NT2/D1 (cell line): ENCODE results near the gene PRND.
"Not testable (repeated sequence)": the region's sequence is repeated elsewhere in the genome, so short reads cannot be mapped to it uniquely, and the experiment has no call there.

ENCODE experiments used
- DNase-seq: peaks from one replicate; pipeline ENCODE4 v3.0.0-alpha.2; 2011; ENCODE audit warnings: low read depth, low spot score
- H3K27me3 ChIP-seq: 2 replicates; pipeline ENCODE4 v1.6.0; 2011; ENCODE audit warnings: mild to moderate bottlenecking; ENCODE audit not compliant: insufficient read length, insufficient read depth
- H3K36me3 ChIP-seq: 2 replicates; pipeline ENCODE4 v1.6.1; 2011; ENCODE audit warnings: mild to moderate bottlenecking, low read length, mixed read lengths; ENCODE audit not compliant: insufficient read depth, insufficient read length
- H3K4me1 ChIP-seq: 2 replicates; pipeline ENCODE4 v1.5.1; 2011; ENCODE audit not compliant: insufficient read depth, insufficient read length
- H3K4me3 ChIP-seq: 2 replicates; pipeline ENCODE4 v1.5.1; 2011; ENCODE audit warnings: low read depth; ENCODE audit not compliant: insufficient read length
- H3K9ac ChIP-seq: 2 replicates; pipeline ENCODE4 v1.6.0; 2011; ENCODE audit warnings: low read depth; ENCODE audit not compliant: insufficient read length
- H3K9me3 ChIP-seq: 2 replicates; pipeline ENCODE4 v1.5.1; 2011; ENCODE audit warnings: mild to moderate bottlenecking, low read length; ENCODE audit not compliant: insufficient read depth
- SUZ12 ChIP-seq: IDR thresholded peaks from 2 replicates; pipeline ENCODE4 v1.6.1; 2011; ENCODE audit not compliant: insufficient read length, insufficient read depth; ENCODE audit errors: extremely low read depth
- YY1 ChIP-seq: IDR thresholded peaks from 2 replicates; pipeline ENCODE4 v1.6.1; 2011; ENCODE audit not compliant: insufficient read length, insufficient read depth
- ZNF274 ChIP-seq: IDR thresholded peaks from 2 replicates; pipeline ENCODE4 v1.6.1; 2011; ENCODE audit warnings: mild to moderate bottlenecking, low read depth, low read length

Gene PRND

DNA sequence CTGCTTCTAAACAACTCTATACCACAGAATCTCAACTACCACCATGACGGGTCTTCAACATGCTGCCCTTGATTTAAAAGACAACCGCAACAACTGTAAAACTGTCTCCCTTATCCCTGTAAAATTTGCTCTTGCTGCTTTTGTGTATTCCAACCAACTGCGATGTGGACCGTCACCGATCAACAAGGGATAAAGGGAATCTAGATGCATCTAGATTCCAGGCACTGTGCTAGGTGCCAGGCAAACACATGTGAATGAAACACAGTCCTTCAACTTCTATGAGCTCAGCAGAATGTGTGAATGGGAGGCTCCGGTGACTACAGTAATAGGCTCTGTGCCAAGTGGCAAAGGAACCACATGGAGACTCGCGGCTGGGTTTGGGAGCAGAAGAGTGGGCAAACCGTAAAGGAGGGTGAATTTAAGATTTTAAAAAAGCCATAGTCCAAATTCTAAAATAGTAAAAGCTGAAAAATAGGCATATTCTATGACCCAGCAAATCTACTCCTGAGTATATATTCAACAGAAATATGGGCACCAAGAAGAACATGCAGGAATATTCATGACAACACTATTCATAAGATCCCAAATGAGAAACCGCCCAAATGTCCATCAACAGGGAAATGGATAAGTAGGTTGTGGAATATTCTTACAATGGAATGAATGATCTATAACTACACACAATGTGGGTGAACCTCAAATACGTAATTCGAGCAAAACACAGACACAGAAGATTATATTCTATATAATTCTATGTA, 3.7 kb upstream of the PRND start:
- no peak overlapping the region for H3K9ac ChIP-seq
- DNase-seq: no peak
- H3K36me3 ChIP-seq: no peaks in the 10 kb centered on the region
- H3K4me3 ChIP-seq: no peak overlapping the region
- H3K9me3 ChIP-seq: no peaks in the 10 kb centered on the region
- H3K4me1 ChIP-seq: no peaks in the 10 kb centered on the region
- H3K27me3 ChIP-seq: no peaks in the 10 kb centered on the region
- TF ChIP-seq ZNF274 (no peak), SUZ12 (no peak), YY1 (no peak)

DNA sequence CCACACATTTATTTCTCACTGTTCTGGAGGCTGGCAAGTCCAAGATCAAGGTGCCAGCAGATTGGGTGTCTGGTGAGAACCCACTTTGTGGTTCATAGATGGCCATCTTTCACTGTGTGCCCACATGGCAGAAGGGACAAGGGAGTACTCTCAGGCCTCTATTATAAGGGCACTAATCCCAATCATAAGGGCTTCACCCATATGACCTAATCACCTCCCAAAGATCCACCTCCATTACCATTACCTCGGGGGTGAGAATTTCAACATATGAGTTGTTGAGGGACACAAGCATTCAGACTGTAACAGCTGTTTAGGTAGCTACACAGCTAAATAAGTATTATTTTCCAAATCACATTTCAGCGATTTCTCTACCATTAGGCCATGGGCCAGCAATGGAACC, 2.5 kb upstream of the PRND start:
- DNase-seq: no peak
- H3K9me3 ChIP-seq: no peaks in the 10 kb centered on the region
- no peaks in the 10 kb centered on the region for H3K27me3 ChIP-seq
- H3K36me3 ChIP-seq: no peaks in the 10 kb centered on the region
- TF ChIP-seq ZNF274: no peak
- no peak for TF ChIP-seq SUZ12
- no peak for TF ChIP-seq YY1
- H3K9ac ChIP-seq: no peak overlapping the region
- H3K4me1 ChIP-seq: no peaks in the 10 kb centered on the region
- no peak overlapping the region for H3K4me3 ChIP-seq

DNA sequence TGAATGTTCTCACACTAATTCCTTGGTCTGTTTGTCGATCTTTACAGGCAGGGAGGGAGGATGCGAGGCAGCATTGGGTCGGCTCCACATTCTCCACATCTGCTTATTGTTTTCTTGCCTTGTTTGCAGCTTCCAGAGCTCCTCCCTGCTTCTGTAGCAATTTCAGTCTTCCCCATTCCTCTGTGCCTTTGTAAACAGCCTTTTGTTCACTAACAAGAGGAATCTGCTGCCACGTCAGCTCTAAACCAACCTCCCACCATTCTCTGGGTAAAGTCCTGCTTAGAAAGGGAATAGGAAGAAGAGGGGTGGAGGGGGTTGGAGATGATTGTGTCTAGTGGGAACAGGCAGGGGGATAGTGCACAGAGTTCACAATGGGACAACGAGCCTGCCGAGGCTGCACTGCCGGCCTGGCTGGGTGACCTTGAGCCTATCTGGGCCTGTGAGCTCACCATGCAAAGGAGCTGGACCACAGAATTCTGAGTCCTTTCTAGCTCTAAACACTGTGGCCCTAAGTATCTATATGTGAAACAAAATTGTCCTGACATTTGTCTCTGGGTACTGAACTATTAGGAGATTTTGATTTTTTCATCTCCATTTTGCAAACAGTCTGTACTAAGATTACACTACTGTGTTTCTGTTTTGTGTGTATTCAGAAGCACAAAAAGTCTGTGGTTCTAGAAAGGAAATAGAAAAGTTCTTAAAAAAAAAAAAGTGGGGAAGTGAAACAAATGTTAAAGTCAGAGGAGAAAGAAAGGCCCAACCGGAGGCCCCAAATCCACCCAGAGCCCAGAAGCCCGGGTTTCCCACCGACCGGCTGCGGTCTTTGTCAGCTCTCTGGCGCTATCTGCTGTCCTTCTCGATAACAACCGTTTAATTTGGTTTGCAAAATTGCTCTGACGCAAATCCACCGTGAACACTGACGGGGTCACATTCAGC, 1.4 kb upstream of the PRND start:
- no peaks in the 10 kb centered on the region for H3K9me3 ChIP-seq
- no peaks in the 10 kb centered on the region for H3K4me1 ChIP-seq
- DNase-seq: peak; percentile 89
- no peaks in the 10 kb centered on the region for H3K27me3 ChIP-seq
- TF ChIP-seq ZNF274 (no peak), YY1 (no peak), SUZ12 (no peak)
- no peaks in the 10 kb centered on the region for H3K36me3 ChIP-seq
- peak overlapping the region; percentile 9 for H3K9ac ChIP-seq
- no peak overlapping the region for H3K4me3 ChIP-seq

DNA sequence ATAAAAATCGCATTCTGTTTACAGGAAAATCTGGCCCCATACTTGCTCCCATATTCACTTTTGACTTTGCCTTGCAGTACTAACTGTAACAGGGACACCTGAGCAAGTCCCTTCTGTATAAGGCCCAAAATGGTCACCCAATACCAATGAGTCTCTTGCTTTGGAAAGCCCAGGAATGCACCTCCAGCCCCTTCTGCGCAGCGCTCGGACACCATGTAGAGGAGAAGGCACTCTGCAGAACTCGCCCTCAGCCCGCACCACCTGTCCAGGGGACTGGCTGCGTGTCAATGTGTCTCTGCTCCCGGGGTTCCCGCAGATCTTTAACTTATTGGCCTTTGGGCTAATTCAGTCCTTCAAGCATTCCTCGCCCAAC, 746 bp upstream of the PRND start:
- TF ChIP-seq SUZ12: no peak
- no peak for TF ChIP-seq ZNF274
- H3K36me3 ChIP-seq: no peaks in the 10 kb centered on the region
- no peaks in the 10 kb centered on the region for H3K4me1 ChIP-seq
- H3K9me3 ChIP-seq: no peaks in the 10 kb centered on the region
- H3K9ac ChIP-seq: no peak overlapping the region
- no peak for DNase-seq
- H3K4me3 ChIP-seq: no peak overlapping the region
- no peaks in the 10 kb centered on the region for H3K27me3 ChIP-seq

DNA sequence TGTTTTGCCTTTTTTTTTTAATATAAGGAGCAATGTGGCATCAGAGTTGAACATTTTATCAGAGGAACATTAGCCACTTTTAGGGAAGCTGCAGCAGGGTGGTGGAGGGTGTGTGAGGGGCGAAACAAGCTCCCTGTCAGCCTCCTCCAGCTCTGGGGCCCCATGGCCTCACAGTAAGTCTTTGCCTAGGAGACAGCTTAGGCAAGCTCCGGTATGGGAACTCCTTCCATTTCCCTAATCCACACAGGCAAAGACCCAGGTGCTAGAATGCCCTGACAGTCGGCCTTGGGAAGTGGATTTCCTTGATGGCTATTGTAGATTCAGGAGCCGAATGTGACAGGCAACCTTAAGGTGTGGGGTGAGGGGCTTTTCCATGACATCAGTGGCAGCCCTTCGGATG, 862 bp downstream of the PRND start:
- Histone ChIP-seq H3K36me3 (no peaks in the 10 kb centered on the region), H3K4me3 (no peak overlapping the region), H3K9ac (no peak overlapping the region), H3K27me3 (no peaks in the 10 kb centered on the region), H3K4me1 (no peaks in the 10 kb centered on the region), H3K9me3 (no peaks in the 10 kb centered on the region)
- no peak for DNase-seq
- TF ChIP-seq SUZ12 (no peak), ZNF274 (no peak)

DNA sequence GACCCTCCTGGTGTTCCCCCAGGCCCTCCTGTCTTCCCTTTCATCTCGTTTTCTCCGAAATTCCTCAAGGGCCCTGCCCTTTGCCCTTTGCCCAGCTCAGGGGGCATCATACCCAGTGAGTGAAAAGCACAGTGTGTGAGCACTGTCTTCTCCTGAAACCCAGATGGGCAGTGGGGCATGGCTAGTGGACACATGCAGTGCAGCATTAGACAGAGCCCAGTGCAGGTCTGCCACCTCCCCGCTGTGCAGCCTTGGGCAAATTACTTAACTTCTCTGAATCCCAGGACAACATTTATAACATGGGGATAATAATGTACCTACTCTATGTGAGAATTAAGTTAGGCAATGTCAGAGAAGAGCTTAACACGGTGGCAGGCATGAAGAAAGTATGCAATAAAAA, 1.3 kb downstream of the PRND start:
- TF ChIP-seq ZNF274 (no peak), SUZ12 (no peak), YY1 (no peak)
- H3K27me3 ChIP-seq: no peaks in the 10 kb centered on the region
- no peak overlapping the region for H3K4me3 ChIP-seq
- H3K36me3 ChIP-seq: no peaks in the 10 kb centered on the region
- no peak overlapping the region for H3K9ac ChIP-seq
- DNase-seq: no peak
- H3K9me3 ChIP-seq: no peaks in the 10 kb centered on the region
- no peaks in the 10 kb centered on the region for H3K4me1 ChIP-seq

DNA sequence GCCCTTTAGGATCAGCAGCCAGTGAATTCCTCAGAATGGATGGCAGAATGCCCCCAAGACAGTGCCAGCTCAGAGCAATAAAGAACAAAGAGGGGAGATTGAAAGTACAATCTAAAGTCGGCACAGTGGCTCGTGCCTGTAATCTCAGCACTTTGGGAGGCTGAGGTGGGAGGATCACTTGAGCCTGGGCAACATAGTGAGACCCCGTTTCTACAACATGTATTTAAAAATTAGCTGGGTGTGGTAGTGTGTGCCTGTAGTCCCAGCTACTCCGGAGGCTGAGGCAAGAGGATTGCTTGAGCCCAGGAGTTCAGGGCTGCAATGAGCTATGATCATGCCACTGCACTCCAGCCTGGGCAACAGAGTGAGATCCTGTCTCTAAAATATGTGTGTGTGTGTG, 1.8 kb downstream of the PRND start:
- H3K9ac ChIP-seq, H3K9me3 ChIP-seq, H3K4me3 ChIP-seq, H3K4me1 ChIP-seq, H3K27me3 ChIP-seq, DNase-seq, H3K36me3 ChIP-seq: not testable (repeated sequence)
